ENCODE measurements around the gene SLC44A3.
"Not testable (repeated sequence)": the region's sequence is repeated elsewhere in the genome, so short reads cannot be mapped to it uniquely, and the experiment has no call there.

Gene SLC44A3

DNA sequence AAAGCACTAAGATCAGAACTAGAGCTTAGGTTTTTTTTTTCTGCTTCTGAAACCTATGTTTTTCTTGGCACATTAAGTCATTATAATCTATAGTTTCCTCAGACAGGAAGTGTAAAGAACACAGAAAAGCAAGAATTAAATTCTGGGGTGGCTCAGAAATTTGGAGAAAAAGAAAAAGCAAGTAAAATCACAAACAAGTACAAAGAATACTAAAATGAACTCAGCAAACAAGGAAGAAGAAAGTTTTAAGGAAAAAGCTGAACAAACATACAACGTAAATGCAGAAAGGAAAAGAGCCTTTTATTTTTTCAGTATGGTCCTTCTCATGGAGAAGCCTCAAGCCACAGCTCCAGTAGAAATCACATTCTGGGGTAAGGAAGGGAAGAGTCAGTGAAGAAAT, 115.3 kb downstream of the SLC44A3 start:
- no peak for DNase-seq (ENCODE audit: low spot score)

DNA sequence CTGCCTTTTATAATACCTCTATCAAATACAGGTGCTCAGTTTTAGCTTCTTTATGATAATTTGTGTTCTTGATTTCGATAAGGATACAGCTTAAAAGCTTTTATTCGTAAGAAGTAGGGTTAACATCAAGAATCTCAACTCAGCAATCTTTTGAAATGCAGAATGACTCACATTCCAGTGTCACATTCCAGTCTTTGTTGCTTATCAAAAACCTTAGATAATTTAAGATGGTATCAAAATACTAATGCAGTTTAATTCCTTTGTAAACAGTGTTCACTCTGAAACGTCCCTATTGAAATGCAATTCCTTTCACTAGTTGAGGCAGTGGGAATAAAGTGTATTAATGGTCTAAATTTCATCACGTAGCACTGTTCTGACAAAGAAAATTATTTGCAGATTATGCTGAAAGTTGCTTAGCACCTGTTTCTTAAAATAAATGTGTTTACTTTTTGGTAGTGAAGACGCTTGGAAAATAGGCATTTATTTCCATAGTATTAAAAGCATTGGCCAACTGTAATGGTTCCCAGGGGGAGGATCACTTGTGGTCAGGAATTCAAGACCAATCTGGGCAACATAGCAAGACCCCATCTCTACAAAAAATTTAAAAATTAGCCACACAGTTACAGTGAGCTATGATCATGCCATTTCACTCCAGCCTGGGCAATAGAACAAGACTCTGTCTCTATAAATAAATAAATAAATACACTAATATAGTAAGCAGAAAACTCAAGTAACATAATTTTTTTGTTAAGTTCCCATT, 116.9 kb downstream of the SLC44A3 start:
- DNase-seq (ENCODE audit: low spot score), result no peak

DNA sequence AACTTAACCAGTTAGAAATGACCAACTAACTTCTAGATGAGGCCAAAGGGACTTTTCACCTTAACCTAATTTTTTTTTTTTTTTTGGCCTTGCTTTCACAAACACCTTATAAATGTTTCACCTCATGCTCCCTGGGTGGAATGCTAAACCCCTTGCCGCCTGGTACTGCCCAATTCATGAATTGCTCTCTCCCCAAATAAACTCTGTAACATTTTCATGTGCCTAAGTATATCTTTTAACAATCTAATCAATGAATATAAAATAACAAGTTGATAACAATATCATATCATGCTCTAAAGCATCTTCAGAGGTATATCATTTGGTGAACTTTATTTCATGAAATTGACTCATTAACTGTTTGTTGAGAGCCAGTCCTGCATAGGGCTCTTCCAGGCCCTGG, 117.7 kb downstream of the SLC44A3 start:
- DNase-seq (ENCODE audit: low spot score), result no peak

DNA sequence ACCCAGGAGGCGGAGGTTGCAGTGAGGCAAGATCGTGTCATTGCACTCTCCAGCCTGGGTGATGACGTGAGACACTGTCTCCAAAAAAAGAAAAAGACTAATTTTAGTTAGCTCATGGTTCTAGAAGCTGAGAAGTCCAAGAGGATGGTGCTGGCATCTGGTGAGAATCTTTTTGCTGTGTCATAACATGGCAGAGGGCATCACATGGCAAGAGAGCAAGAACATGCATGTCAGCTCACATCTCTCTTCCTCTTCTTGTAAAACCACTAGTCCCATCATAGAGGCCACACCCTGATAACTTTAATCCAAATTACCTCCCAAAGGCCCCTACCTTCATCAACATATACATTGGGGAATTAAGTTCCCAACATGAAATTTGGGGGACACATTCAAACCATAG, 120.6 kb downstream of the SLC44A3 start:
- no peak for DNase-seq (ENCODE audit: low spot score)

DNA sequence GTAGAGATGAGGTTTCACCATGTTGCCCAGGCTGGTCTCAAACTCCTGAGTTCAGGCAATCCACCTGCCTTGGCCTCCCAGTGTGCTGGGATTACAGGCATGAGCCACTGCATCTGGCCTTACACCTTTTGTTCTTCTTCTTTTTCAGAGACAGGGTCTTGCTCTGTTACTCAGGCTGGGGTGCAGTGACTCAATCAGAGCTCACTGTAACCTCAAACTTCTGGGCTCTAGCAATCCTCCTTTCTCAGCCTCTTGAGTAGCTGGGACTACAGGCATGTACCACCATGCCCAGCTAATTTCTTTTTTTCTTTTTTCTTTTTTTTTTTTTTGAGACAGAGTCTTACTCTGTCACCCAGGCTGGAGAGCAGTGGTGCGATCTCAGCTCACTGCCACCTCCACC, 121.3 kb downstream of the SLC44A3 start:
- DNase-seq (ENCODE audit: low spot score), result not testable (repeated sequence)

DNA sequence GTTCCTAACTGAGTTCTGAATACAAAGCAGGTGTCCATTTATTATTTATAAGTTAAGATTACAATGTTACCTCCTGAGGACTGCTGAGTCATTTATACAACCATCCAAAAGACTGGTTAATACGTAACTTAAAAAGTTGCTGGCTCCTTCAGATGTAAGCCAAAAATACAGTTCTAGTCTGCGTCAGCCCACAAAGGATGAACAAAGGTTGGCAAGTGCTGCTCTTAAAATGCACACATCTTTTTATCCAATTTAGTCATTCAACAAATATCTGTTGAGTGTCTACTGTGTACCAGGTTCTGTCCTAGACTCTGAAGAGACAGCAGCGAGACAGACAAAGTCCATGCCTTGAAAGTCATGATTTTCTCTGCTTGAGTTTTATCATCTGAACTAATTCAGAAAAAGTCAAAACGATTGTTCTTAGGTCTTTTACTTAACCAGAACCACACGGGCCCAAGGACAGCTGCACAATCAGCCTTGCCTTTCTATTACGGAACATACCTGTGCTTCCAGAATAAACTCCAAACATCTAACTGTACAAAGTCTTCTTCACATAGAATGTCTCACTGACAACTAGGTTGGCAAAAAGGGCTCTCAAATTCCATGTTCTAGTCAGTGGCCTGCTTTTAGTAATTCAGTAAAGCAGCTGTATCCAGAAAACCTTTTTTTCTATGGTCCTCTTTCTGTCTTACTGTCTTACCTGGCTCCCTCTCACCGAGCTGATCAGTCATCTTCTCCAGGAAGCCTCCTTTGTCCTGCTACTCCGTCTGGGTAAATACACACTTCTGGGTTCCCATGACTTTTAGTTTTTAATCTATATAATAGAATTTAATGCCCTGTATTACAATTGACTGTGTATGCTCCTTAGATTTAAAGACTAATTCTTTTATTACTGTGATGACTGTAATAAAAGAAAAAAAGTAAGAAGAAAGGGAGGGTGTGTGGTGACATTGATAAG, 122.3 kb downstream of the SLC44A3 start:
- no peak for DNase-seq (ENCODE audit: low spot score)

Data from hematopoietic multipotent progenitor cell treated with erythropoietin and hydrocortisone succinate and interleukin-3 and kit ligand, for 17 days (in vitro differentiated cells).